OCI-M1 (cell line): Measurements from ENCODE around the gene OLFML1.

Source experiments
- DNase-seq: peaks from one replicate; lab custom pipeline; 2025; lab: John Stamatoyannopoulos, UW

Gene OLFML1

DNA sequence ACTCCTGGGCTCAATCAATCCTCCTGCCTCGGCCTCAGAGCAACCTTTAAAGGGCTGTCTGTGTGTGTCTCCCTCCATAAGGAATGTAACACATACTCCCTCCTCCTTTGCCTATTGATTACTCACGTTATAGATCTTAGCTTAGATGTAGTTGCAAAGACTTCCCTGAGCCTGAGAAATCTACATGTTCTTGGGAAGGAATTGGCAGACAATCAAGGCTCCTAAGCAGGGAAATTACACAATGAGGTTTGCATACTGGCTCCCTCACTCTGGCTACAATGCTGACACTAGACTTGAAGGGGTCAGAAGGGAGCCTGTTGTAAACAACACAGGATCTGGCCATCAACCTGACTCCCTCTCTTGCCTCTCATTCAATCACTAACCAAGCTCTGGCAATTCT lies 5.2 kb upstream of the OLFML1 start:
- DNase-seq: no peak

DNA sequence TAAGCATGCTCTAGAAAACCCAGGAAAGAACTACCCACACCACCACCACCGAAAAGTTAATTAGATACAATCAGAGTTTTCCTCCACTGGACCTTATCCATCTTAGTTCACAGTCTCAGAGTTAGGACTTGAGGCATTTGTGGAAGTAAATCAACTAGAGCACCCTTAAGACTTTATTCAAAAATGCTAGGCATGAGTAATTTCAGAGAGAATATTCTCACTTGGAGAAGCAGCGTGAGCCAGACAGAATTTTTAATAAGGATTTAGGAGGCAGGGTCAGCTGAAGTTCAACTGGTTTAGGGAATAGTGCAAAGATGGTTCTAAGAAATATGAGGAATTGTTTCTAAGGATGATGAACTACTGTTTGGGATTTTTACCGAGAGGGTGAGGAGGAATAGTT lies 1.2 kb upstream of the OLFML1 start:
- DNase-seq: no peak

- DNase-seq: no peak
Observed at GRCh38 chr11:7484645-7485044, 661 bp upstream of the OLFML1 start.

DNA sequence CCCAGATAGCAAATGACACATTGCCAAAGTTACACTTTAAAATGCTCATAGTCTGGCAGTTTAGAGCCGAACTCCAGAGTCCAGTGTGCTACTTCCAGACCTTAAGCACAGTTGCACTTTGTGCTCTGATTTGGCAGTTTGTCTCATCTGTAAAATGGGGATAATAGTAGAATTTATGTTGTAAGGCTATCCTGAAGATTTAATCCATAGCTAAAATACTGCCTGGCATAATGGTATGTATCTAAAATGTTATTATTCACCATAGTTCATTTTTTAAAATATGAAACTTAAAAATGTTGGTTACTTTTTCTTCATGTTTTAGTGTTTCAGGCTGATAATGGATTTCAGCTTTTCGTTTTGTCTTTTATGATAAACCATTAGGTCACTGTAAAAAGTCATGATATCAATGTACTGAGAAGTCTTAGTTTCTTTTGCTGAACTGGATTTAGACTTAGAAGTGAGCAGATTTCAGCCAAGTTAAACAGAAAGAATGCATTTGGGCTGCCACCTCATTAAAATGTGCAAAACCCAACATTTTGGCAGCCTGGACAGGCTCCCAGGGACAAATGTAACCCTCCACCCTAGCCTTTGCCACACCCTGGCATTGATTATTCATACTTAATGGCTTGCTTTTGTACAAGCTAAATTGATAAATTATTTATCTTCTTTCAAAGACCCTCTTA lies 933 bp downstream of the OLFML1 start:
- no peak for DNase-seq

- DNase-seq: no peak
Observed at GRCh38 chr11:7486781-7487140, 1.5 kb downstream of the OLFML1 start.

DNA sequence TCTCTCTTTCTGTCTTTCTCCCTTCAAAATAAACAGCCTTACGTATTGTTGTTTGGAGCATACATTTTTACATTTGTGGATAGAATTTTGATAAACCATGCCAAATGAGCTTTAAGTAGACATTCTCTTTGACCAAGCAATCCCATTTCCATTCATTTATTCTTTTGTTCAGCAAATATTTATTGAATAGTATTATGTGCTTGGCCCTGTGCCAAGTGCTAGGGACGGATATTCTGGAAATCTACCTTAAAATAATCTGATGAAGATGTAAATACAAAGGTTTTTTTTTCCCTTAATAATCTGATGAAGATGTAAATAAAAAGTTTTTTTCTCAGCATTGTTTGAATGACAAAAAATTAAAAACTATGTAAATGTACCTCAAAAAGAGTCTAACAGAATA lies 2.1 kb downstream of the OLFML1 start:
- no peak for DNase-seq

- DNase-seq: no peak
Observed at GRCh38 chr11:7488681-7489080, 3.4 kb downstream of the OLFML1 start.

- no peak for DNase-seq
Observed at GRCh38 chr11:7489376-7489775, 4.1 kb downstream of the OLFML1 start.

DNA sequence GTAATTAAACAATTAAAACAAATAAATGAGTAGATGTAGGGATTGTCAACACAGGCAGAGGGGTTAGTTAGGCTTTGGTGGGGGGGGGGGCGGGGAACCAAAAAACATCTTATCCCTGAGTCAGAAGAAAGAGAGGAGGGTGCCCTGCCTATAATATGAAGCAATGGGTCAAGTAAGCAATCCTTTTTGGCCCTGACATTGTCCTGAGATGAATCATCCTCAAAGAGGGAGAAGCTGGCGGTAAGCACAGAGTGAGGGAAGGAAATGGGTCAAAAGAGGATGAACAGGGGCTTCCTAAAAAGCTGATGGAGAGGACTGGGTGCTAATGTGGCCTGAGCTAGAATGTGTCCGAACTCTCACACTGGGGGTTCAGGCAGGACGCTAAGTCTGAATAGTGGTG lies 4.7 kb downstream of the OLFML1 start:
- no peak for DNase-seq

GRCh38 chr11:7490535-7490934 lies 5.2 kb downstream of the OLFML1 start:
- DNase-seq: no peak

DNA sequence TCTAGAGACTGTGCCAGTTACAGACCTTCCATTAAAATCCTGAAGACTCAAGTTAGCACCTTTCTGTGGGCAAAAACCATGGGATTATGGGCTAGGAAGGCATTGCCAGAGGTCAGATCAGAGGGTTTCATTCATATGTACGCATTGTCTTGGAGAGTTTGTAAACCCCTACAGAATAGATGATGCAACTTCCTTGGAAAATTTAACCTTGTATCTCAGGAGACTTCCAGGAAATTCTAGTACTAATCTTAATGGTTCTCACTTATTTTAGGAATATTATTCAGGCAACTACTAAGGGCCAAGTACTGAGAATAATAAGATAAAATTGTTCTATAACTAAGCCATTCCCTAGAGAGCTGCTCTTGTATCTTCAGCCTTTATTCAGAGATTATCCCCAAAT lies 6.9 kb downstream of the OLFML1 start:
- no peak for DNase-seq

- no peak for DNase-seq
Observed at GRCh38 chr11:7493670-7494069, 8.4 kb downstream of the OLFML1 start.

GRCh38 chr11:7494086-7494745 lies 8.9 kb downstream of the OLFML1 start:
- DNase-seq: no peak

DNA sequence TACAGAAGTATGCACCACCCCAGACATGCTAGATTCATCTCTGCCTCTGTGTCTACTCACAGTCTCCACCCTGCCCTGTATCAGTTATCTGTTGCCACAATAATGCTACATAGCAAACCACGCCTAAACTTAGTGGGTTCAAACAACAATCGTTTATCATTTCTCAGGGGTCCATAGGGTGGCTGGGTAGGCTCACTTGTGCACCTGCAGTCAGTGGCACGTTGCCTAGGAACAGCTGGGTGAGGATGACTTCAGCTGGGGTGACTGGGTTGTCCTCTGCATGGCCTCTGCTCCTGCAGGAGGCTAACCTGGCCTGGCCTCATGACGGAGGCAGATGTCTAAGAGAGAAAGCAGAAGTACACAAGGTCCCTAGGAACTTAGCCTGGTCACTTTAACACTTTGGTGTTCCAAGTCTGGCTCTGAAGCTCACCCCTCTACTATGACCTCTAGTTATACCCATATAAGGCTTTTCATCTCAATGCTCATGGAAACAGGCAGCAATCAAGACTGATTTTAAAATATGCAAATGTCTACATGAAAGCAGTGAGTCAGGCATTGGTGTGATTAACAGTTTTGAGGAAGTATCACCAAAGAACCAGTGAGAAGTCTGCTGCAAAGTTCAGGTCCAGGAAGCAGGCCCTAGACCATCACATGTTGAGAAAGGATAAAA lies 10.7 kb downstream of the OLFML1 start:
- DNase-seq: peak; percentile 45

DNA sequence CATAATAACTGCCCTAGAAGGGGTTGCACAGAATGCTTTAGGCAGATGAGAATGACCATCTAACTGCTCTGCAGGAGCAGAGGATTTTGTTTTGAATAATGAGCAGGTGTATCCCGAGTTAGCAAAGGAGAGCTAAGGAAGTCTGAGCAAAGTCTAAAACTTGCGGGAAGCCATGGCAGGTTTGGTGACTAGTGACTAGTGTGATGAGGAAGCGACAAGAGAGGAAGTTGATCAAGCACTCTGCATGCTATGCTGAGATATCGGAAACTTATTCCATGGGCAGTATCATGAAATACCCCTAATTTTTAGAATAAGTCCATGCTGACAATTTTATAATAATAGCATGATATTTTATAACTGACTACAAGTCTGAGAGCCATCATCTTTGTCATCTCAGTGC lies 12.9 kb downstream of the OLFML1 start:
- peak; percentile 4 for DNase-seq

- DNase-seq: no peak
Observed at GRCh38 chr11:7499081-7499480, 13.8 kb downstream of the OLFML1 start.

DNA sequence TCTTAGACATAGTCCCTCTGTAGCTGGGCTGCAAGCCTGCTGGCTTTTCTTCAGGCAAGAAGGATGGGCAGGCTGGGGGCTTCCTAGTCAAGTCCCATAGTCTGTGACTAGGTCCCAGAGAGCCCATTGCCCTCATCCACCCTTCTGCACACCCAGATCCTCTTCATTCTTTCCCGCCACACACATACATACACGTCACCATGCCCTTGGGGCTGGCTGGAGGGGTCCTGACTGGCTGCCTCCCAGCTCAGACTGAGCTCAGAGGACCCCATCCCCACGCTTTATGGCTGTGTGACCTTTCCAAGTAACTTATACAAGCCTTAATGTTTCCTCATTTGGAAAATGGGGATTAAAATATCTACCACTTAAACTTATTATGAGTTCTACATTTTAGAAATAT lies 14.9 kb downstream of the OLFML1 start:
- no peak for DNase-seq

- no peak for DNase-seq
Observed at GRCh38 chr11:7501251-7501650, 15.9 kb downstream of the OLFML1 start.

- DNase-seq: no peak
Observed at GRCh38 chr11:7501894-7502293, 16.6 kb downstream of the OLFML1 start.

GRCh38 chr11:7506243-7506642 lies 20.9 kb downstream of the OLFML1 start:
- DNase-seq: no peak

- no peak for DNase-seq
Observed at GRCh38 chr11:7508087-7508486, 22.8 kb downstream of the OLFML1 start.

GRCh38 chr11:7509966-7510365 lies 24.7 kb downstream of the OLFML1 start:
- no peak for DNase-seq

GRCh38 chr11:7511401-7511800 lies 26.1 kb downstream of the OLFML1 start:
- DNase-seq: no peak
